Left kidney (tissue), 2 donors: ENCODE results near the gene BOLA3. TPM values are rescaled to one million over a fixed set of nuclear protein-coding genes. Genes with fewer than 3 reads are reported as not detected.
"Not testable (repeated sequence)": the region's sequence is repeated elsewhere in the genome, so short reads cannot be mapped to it uniquely, and the experiment has no call there.

Experiments
- DNase-seq: peaks from one replicate; pipeline ENCODE4 v3.0.0-alpha.2; 2013
- polyA plus RNA-seq: library from polyadenylated mRNA; unstranded; fragments of 120-200 nt; gene quantifications from one replicate; pipeline ENCODE4 v1.2.1, GENCODE V29; 2013; ENCODE audit not compliant: insufficient read length

Gene BOLA3
- polyA plus RNA-seq, 1 donor, result 25.8 TPM

GRCh38 chr2:74105413-74105812 lies 42.3 kb downstream of the BOLA3 start:
- DNase-seq, result no peak

- DNase-seq, result no peak
Observed at GRCh38 chr2:74104839-74105238, 42.9 kb downstream of the BOLA3 start.

- no peak for DNase-seq
Observed at GRCh38 chr2:74103763-74104162, 43.9 kb downstream of the BOLA3 start.

GRCh38 chr2:74102516-74102915 lies 45.2 kb downstream of the BOLA3 start:
- DNase-seq, result no peak

GRCh38 chr2:74101574-74102300 lies 46.0 kb downstream of the BOLA3 start:
- DNase-seq, result no peak

GRCh38 chr2:74100254-74101216 lies 47.2 kb downstream of the BOLA3 start:
- no peak for DNase-seq

- DNase-seq, result no peak
Observed at GRCh38 chr2:74099835-74100234, 47.9 kb downstream of the BOLA3 start.

GRCh38 chr2:74099271-74099670 lies 48.4 kb downstream of the BOLA3 start:
- no peak for DNase-seq

GRCh38 chr2:74097574-74097973 lies 50.1 kb downstream of the BOLA3 start:
- DNase-seq, result no peak

- DNase-seq, result no peak
Observed at GRCh38 chr2:74096052-74096451, 51.7 kb downstream of the BOLA3 start.

GRCh38 chr2:74095632-74096031 lies 52.1 kb downstream of the BOLA3 start:
- DNase-seq, result no peak

GRCh38 chr2:74094291-74094690 lies 53.4 kb downstream of the BOLA3 start:
- DNase-seq, result no peak

- DNase-seq, result no peak
Observed at GRCh38 chr2:74093840-74094239, 53.9 kb downstream of the BOLA3 start.

- DNase-seq, result no peak
Observed at GRCh38 chr2:74093426-74093825, 54.3 kb downstream of the BOLA3 start.

GRCh38 chr2:74092275-74092674 lies 55.4 kb downstream of the BOLA3 start:
- no peak for DNase-seq

- no peak for DNase-seq
Observed at GRCh38 chr2:74091391-74091790, 56.3 kb downstream of the BOLA3 start.

GRCh38 chr2:74089816-74090745 lies 57.6 kb downstream of the BOLA3 start:
- DNase-seq, result no peak

GRCh38 chr2:74088676-74089075 lies 59.0 kb downstream of the BOLA3 start:
- DNase-seq, result not testable (repeated sequence)

- no peak for DNase-seq
Observed at GRCh38 chr2:74087696-74088095, 60.0 kb downstream of the BOLA3 start.

GRCh38 chr2:74086021-74086420 lies 61.7 kb downstream of the BOLA3 start:
- DNase-seq, result no peak
